ENCODE measurements around the gene ABI2.
"Not testable (repeated sequence)": the region's sequence is repeated elsewhere in the genome, so short reads cannot be mapped to it uniquely, and the experiment has no call there.

GRCh38 chr2:203342374-203342773 lies 14.2 kb downstream of the ABI2 start:
- not testable (repeated sequence) for TF ChIP-seq CTCF (IDR thresholded peaks at IDR 0.05); POLR2AphosphoS5 (IDR thresholded peaks at IDR 0.05; ENCODE audit: low read depth, low read length); RFX5 (IDR thresholded peaks at IDR 0.05; ENCODE audit: low read length); USF2 (IDR thresholded peaks at IDR 0.05; ENCODE audit: borderline replicate concordance, low read depth, low read length); TAF1 (IDR thresholded peaks at IDR 0.05; ENCODE audit: borderline replicate concordance, low read depth, low read length); EP300 (IDR thresholded peaks at IDR 0.05; ENCODE audit: borderline replicate concordance in 1 of 2, low read depth in 1 of 2, low read length in 1 of 2); MAX (IDR thresholded peaks at IDR 0.05; ENCODE audit: low read depth); ZBTB33 (IDR thresholded peaks at IDR 0.05; ENCODE audit: borderline replicate concordance, low read depth); TEAD4 (IDR thresholded peaks at IDR 0.05; ENCODE audit: borderline replicate concordance, insufficient read depth); SMC3 (IDR thresholded peaks at IDR 0.05; ENCODE audit: low read depth, low read length); EZH2phosphoT487 (IDR thresholded peaks at IDR 0.05; ENCODE audit: borderline replicate concordance, low read depth); FOXJ3 (CRISPR knock-in tag; IDR thresholded peaks at IDR 0.05)
